Stimulated activated CD4-positive, alpha-beta T cell treated with anti-CD3 and anti-CD28 coated beads, TNF-alpha, amount 100 ng/mL, for 1 hour (primary cell): ENCODE results near the gene LRRC28.
"Not testable (repeated sequence)": the region's sequence is repeated elsewhere in the genome, so short reads cannot be mapped to it uniquely, and the experiment has no call there.

ENCODE experiments used
- DNase-seq, 3 donors: peaks; one replicate each; pipeline ENCODE4 v3.0.0-alpha.2; 2020; ENCODE audit warnings: low read depth in 3 of 3, low spot score in 1 of 3

LRRC28 gene

DNA sequence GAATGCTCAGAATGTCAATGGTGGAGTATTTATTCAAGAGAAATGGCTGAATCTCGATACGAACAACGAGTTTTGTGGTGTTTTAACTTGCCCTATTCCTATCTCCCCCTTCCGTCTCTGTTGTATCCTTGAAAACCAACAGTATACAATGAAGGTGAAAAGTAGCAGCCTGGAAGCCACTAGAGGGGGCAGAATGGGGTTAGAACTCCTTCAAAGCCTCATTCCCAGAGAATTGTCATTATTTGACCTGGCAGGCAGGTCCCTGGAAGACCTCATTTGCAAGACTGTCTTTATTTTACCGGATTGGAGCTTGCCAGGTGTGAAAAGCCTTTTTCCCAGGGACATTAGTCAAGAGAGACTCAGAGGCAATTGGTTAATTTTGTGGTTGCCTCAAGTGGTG is 139.4 kb downstream of the LRRC28 start:
- no peak for DNase-seq

DNA sequence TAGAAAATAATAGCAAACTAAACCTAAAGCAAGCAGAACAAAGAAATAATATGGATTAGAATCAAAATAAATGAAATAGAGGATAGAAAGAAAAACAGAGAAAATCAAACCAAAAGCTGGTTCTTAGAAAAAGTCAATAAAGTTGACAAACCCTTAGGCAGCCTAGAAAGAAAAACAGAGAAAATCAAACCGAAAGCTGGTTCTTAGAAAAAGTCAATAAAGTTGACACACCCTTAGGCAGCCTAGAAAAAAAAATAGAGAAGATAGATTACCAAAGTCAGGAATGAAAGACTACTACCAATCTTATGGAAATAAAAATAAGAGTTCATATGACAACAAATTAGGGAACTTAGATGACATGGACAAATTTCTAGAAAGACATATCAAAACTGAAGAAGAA is 142.4 kb downstream of the LRRC28 start:
- DNase-seq, result no peak

DNA sequence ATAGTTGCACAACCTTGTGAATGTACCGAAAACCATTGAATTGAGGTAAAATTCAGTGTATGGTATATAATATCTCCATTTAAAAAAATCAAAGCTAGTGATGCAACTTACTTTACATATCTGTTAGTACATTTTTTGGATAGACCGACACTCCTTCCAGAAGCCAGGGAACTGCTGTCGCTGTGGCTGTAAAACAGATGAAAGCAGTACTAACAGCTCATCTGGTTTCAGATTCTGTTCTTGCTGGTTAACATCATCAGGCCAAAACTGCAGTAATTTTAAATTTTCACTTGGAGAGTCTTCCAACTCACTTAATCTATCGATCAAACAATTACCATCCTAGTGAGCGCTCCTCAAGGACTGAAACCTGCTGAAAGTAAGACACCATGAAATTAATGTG is 145.1 kb downstream of the LRRC28 start:
- no peak for DNase-seq

DNA sequence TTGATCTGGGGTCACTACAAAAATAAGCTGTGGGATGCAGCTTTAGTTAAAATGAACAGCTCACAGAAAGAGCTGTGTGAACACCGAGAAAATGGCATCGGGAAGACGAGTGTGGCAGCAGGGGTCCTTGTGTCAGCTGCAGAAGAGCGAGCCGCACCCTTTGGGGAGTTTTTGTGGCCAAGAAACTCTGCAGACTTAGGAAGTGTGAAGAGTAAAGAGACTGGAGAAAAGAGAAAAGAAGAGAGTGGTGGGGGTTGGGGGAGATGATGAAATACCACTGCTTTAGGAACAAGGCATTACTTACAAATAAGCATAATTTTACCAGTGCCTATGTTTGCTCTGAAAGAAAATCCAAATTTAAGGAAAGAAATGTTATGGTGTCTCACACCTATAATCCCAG is 147.8 kb downstream of the LRRC28 start:
- DNase-seq, result no peak

DNA sequence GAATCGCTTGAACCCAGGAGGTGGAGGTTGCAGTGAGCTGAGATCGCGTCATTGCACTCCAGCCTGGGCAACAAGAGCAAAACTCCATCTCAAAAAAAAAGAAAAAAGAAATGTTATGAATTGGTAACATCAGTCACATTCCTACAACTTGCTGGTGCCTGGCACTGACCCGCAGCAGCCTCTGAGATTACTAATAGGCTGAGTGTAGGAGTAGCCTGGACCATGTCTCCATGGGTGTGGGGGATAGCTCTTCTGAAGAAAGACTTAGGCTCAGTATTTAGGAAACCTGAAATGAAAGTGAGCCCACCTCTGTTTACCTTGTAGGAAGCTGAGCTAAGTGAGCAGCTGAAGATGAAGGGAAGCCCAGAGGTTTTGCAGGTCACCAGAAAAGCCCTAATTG is 148.3 kb downstream of the LRRC28 start:
- DNase-seq, result no peak

DNA sequence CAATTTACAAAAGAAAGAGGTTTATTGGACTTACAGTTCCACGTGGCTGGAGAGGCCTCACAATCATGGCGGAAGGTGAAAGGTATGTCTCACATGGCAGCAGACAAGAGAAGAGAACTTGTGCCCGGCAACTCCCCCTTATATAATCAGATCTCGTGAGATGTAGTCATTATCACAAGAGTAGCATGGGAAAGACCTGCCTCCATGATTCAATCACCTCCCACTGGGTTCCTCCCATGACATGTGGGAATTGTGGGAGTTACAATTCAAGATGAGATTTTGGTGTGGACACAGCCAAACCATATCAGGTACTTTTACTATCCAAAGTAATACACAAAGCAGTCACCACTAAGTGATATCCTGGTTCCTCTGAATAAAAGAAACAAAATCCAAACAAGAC is 149.9 kb downstream of the LRRC28 start:
- DNase-seq, result not testable (repeated sequence)

DNA sequence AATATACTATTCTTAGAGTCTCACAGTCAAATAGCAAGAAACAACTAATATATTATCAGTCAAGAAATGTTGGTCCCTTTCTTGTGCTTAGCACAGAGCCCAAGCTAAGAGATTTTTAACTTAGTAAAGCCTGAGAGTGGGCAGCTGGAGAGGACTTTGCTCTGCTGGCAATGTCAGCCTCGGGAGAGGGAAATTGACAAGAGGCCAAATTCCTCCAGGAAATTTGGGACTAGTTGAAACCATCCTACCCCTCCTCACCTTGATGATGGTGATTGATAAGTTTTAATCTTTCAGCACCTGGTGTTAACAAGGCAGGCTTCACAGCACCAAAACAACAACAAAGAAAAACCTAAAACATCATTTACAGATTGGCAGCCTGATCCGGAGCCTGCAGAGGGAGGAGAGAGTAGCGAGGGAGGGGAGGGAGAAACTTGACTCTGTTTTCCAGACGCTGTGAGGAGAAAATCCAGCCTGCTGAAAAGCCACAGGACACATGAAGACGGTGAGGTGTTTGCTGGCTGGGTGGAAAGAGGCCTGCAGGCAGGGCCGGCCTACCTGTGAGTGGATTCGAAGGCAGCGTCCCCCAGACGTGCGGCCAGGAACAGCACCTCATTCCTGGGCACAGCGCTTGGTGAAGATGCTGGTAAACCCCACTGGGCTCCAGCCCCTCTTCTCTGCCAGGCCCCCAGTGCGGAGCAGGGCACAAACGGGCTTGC is 150.9 kb downstream of the LRRC28 start:
- no peak for DNase-seq

DNA sequence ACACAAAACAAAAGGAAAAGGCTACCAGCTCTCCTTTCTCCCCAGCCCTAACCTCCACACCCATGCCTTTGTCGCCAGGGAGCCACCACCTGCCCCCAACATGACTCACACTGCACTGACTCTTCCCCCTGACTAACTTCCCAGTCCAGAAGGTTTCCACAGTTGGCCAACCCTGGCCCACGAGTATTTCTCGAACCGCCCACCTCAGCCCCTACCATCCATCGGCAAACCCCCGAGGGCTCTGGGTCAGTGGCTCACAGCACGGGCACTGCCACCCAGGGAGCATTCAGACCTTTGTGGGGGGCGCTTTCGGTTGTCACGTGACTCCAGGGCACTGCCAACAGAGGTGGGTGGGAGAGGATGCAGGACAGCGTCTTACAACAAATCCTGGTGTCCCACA is 152.3 kb downstream of the LRRC28 start:
- DNase-seq, result no peak

DNA sequence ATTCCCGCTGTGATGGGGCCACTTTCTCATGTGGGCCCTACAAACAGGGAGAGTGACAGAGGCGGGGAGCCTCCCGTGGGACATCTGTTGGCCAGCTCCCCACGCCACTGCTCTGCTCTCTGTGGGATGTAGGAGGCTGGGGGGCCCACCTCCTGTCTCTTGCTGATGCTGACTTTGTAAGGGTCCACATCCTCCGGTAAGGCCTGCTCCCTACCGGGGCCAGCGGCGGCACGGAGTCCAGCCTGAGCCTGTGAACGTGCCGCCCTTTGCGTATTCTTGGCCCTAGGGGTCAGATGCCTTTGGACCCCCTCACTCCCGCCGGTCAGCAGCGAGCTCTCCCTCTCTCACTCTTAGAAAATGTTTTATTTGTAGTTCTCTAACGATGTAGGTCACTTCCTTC is 153.2 kb downstream of the LRRC28 start:
- no peak for DNase-seq

DNA sequence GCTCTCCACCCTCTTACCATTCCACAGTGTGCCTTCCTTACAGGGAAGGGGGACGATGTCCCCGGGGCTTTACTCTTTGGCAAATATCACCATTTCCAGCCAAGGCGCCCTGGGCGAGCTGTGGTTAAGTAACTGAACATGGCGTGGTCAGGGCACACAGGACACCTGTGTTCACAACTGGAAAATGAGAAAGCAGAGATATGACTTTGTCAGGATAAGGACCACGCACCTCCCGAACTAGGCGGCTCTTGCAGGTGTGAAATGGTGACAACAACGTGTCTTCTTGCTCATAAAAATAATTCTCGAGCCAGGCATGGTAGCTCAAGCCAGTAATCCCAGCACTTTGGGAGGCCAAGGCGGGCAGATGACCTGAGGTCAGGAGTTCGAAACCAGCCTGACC is 154.8 kb downstream of the LRRC28 start:
- DNase-seq, result no peak

DNA sequence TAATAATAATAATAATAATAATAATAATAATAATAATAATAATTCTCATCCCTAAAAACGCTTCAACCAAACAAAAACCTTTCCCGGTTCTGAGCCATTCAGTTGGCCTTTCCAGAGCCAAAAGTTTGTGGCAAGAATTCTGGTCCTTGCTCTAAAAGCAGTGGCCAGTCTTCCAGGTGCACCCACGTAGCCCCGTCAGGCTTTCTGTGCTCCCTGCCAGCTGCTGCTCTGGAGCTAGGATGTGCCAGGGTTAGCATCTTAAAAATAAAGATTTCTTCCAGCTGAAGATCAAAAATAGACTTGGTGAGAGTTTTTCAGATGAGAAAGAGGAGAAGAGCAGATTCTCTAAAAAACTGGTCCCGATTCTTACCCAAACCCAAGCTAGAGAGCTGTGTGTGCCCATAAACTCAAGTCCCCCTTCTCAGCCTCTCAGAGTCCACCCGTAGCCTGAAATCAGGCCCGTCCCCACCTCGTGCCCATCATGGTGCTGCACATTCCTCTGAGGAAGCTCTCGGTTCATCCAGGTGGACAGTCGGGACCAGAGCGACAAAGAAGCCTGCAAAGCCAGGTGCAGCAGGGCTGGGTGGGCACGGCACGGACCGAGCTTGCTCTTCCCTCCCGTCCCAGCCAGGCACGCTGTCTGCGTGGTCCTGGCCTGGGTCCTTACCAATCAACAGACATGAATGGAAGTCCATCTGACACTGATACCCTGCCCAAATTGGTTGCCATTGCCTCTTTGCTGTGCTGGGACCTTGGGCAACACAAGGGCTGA is 155.6 kb downstream of the LRRC28 start:
- no peak for DNase-seq

DNA sequence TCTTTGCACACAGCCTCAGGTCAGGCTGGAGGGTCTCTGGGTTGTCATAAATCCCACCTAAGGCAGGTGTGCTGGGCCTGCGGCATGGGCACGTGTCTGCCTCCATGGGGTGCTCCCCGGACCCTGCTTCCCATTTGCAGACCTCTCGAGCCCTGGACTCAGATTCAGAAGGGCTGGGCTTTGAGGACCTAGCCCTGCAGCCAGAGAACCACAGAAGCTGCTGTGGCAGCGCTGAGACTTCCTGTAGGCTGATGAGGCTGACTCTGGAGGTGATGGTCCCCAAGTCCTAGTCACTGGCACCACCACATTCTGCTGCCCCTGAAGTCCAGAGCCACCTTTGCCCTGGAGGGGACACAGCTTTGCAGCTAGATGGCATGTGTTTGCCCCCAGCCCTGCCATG is 156.4 kb downstream of the LRRC28 start:
- no peak for DNase-seq

DNA sequence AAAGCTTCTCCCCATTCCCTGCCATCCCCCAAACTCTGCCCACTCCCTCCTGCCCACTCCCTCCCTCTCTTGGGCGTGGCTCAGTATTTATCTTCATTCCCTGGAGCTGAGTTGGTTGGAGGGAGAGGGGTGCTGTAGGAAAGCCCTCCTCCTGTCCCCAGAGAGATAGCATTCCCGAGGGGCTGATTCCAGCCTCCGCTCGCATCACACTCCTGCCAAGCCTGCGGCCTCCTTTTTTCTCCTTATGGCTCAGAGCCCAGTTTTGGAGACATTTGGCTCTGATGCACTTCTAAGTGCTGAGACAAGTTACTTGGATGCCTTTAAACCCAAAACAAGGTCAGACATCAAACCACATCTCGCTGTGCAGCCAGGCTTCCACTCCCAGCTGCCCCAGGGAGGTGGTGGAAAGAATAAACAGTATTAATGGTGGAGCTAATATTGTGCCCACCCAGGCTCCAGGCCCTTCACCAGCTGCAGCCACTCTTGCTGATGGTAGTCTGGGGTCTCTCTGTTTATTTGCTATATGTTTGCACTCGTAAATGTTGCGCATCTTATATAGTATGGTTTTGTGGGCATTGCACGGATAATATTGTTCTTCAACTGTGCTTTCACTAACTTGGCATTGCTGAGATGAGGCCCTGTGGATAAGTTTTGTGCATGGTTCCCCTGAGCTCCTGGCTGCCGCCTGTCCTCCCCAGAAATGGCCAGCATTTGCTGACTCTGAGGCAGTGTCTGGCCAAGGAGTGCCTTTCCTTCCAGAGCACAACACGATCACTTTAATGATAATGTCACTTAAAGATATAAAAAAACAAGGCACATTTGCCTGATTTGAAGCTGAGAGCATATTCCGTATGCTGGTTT is 157.2 kb downstream of the LRRC28 start:
- DNase-seq, result no peak

DNA sequence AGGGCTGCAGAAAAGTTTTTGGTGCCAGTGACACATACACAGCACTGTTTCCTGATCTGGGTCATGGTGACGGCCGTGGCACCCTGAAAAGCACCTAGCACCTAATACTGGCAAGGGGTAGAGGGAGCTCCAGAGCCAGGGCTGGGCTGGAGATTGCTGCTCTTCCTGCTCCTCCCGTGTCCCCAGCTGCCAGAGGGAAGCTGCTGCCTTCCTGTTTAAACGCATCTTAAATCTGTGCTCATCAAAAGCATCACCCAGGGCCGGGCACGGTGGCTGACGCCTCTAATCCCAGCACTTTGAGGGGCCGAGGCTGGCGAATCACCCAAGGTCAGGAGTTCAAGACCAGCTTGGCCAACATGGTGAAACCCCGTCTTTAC is 157.8 kb downstream of the LRRC28 start:
- no peak for DNase-seq

DNA sequence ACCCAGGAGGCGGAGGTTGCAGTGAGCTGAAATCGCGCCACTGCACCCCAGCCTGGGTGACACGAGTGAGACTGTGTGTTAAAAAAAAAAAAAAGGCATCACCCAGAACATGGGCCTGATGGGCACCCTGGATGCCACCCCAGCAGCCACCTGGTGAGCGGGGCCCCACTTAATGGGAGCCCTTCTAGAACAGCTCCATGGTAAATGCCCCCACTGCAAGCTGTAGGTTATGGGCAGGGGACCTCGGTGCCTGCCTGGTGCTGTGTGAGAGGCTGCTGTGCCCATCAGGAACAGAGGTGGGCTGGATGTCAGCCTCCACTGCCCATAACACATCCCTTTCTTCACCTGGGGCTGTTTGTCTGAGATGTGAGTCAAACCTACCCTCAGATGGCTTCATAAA is 158.3 kb downstream of the LRRC28 start:
- DNase-seq, result no peak

DNA sequence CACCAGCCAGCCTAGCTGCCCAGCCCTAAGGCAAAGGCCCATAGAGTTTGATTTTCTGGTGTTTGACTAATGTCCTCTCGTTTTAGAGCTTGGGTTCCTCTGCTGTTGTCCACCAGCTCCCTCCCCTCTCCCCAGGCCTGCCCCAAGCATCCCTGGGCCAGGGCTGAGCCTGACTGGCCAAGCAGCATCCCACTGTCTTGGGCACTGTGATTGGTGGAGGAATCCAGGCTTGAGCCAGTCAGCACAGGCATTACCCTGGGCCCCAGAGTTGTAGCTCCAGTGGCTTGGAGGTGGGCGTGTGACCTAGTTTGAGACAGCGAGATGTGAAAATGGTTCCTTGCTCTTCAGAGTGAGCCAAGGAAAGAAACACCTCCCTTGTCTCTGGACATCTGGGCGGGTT is 159.2 kb downstream of the LRRC28 start:
- no peak for DNase-seq

DNA sequence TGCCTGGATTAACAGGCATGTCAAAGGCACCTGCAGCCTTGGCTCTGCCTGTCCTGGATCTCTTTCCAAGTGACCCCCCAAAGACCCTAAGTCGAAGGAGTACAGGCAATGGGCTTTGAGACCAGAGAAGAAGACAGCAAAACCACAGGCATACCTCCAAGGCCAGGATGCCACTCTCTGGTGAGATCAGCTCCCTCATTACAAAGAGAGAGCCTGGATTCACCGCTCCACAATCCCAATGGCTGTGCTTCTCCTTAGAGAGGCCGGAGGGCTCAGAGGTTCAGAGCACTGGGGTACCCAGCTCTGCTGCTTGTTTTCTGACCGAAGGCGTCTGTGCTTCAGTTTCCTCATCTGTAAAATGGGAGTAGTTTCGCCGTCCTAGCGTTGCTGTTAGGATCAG is 160.0 kb downstream of the LRRC28 start:
- DNase-seq, result no peak

DNA sequence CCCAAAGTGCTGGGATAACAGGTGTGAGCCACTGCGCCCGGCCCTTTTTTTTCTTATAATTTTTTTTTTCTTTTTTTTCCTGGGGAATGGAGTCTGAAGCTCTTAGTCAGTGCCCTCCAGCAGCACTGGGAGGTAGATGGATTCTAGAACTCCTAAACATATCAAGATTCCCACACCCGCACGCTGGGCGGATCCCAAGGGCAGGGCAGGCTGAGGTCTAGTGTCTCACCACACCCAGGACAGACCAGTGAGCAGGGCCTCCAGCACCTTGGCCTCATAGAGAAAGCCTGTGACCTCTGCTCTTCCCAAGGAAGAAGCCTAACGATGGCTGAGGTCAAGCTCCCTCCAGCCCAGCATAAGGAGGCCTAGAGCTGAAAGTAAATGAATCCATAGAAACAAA is 160.8 kb downstream of the LRRC28 start:
- DNase-seq, result no peak

DNA sequence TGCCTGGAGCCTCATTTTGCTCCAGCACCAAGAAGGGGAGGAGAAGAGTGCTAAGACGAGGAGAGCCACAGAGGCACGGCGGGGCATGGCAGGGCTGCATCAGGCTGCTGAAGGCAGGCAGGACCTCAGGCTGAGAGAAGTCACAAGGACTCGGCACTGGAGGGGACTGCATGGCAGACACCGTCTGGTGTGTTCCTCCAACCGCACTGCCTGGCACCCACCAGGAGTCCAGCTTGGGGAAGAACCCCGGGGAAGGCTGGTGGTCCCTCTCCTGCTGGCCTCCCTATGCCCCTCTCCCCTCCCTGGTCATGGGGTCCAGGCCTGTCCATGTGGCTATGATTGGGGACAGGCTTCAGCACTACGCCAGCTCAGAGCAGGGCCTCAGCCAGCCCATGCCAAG is 161.3 kb downstream of the LRRC28 start:
- no peak for DNase-seq

DNA sequence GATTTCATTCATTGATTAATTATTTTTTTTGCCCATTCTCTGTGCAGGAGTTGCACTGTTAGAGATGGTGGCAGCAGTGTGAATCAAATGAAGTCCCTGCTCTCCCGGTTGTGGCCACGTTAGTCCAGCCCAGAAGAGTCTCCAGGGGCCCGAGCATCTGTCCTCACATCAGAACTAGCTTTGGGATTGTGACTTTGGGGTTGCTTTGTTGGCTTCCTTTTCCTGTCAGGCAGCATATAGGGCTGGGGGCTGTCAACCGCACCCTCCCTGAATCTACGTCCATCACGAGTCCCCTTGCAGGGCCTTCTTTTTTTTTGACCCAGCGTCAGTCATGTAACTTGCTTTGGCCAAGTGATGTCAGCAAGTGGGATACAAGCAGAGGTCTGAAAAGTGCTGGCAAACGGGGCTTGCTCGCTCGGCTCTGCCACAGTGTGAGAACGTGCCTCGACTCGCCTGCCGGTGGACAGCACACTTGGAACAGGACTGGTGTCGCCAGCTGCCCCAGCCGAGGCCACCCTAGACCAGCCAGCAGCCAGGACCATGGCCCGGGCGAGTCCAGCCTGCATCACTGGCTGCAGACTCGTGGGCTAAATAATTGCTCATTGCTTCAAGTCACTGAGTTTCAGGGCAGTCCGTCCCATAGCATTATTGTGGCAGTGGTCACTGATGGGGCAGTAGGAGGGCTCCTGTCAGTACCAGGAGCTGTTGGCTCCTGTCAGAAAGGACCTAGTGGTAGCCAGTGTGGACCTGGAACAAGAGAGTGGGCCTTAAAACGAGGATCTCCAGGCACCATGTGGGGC is 162.9 kb downstream of the LRRC28 start:
- no peak for DNase-seq
